Liver (tissue), 3 donors: ENCODE results near the gene TTC28.

Source experiments
- ATF3 ChIP-seq: IDR thresholded peaks from 2 replicates; pipeline ENCODE4 v1.6.1; 2016; ENCODE audit warnings: antibody characterized with exemption
- CTCF ChIP-seq: fragments of 150-350 bp; IDR thresholded peaks from 2 replicates; pipeline ENCODE4 v1.5.1; 2017; ENCODE audit warnings: improper control_type of control experiment, low read depth, low read length; ENCODE audit not compliant: missing input control
- EGR1 ChIP-seq, 2 donors: IDR thresholded peaks; 2 replicates each; pipeline ENCODE4 v1.6.1; 2016 to 2018; ENCODE audit warnings: antibody characterized with exemption in 2 of 2, low read depth in 2 of 2
- FOXA1 ChIP-seq: IDR thresholded peaks from 2 replicates; pipeline ENCODE4 v1.6.1; 2016; ENCODE audit warnings: antibody characterized with exemption
- FOXA2 ChIP-seq: IDR thresholded peaks from 2 replicates; pipeline ENCODE4 v1.6.1; 2016; ENCODE audit warnings: antibody characterized with exemption
- GABPA ChIP-seq, 2 donors: IDR thresholded peaks in 1 of 2; conservative IDR thresholded peaks in 1 of 2; 2 replicates each; pipeline ENCODE4 v1.6.1; 2016; ENCODE audit warnings: antibody characterized with exemption in 2 of 2, mild to moderate bottlenecking in 1 of 2, moderate library complexity in 1 of 2
- MAX ChIP-seq: IDR thresholded peaks from 2 replicates; pipeline ENCODE4 v1.6.1; 2016; ENCODE audit warnings: antibody characterized with exemption
- RAD21 ChIP-seq, 2 donors: IDR thresholded peaks; 2 replicates each; pipeline ENCODE4 v1.6.1; 2016; ENCODE audit warnings: antibody characterized with exemption in 2 of 2, mild to moderate bottlenecking in 2 of 2
- REST ChIP-seq: IDR thresholded peaks from 2 replicates; pipeline ENCODE4 v1.6.1; 2016; ENCODE audit warnings: antibody characterized with exemption, mild to moderate bottlenecking
- SP1 ChIP-seq: IDR thresholded peaks from 2 replicates; pipeline ENCODE4 v1.6.1; 2018; ENCODE audit warnings: antibody characterized with exemption, mild to moderate bottlenecking
- TAF1 ChIP-seq: conservative IDR thresholded peaks from 2 replicates; pipeline ENCODE4 v1.6.1; 2016; ENCODE audit warnings: antibody characterized with exemption, mild to moderate bottlenecking
- donor health status: healthy.
- donor health status: healthy.

- no peak for TF ChIP-seq CTCF
- TF ChIP-seq RAD21 (IDR thresholded peaks at IDR 0.05): peak; percentile 26 to 48
- peak; percentile 80 for TF ChIP-seq SP1
- peak; percentile 54 for TF ChIP-seq MAX
- TF ChIP-seq GABPA (IDR thresholded peaks at IDR 0.05 in 1 of 2, conservative IDR thresholded peaks at IDR 0.05 in 1 of 2): peak in 1 of 2 donors; percentile 20
- peak; percentile 47 for TF ChIP-seq TAF1
- TF ChIP-seq REST: no peak
- TF ChIP-seq FOXA1: no peak
- no peak for TF ChIP-seq EGR1 (IDR thresholded peaks at IDR 0.05; ENCODE audit: low read depth in 2 of 2)
- peak; percentile 22 for TF ChIP-seq FOXA2
- peak; percentile 12 for TF ChIP-seq ATF3
Measured at GRCh38 chr22:28395920-28396753, 283.5 kb downstream of the TTC28 start.
